Activated T-cell treated with anti-CD3 and anti-CD28 coated beads, Interleukin-2, amount 50 U/mL, for 1 hour (primary cell): ENCODE measurements around the gene PDE3A.
"Not testable (repeated sequence)": the region's sequence is repeated elsewhere in the genome, so short reads cannot be mapped to it uniquely, and the experiment has no call there.

Experiments used
- DNase-seq: peaks from one replicate; pipeline ENCODE4 v3.0.0-alpha.2; 2020

Gene PDE3A

GRCh38 chr12:20368114-20368650 is at the start of gene PDE3A:
Gene PDE3A, plus strand, starts transcription at chr12:20368537. Its CDS starts 748 bp downstream, at chr12:20369285.
- no peak for DNase-seq

- no peak for DNase-seq
Observed at GRCh38 chr12:20319366-20319765, 49.0 kb upstream of the PDE3A start.

GRCh38 chr12:20320552-20320951 is 47.8 kb upstream of the PDE3A start:
- DNase-seq: no peak

GRCh38 chr12:20330826-20331505 is 37.4 kb upstream of the PDE3A start:
- DNase-seq: not testable (repeated sequence)

GRCh38 chr12:20339060-20339459 is 29.3 kb upstream of the PDE3A start:
- DNase-seq: no peak

GRCh38 chr12:20342111-20342510 is 26.2 kb upstream of the PDE3A start:
- no peak for DNase-seq

- no peak for DNase-seq
Observed at GRCh38 chr12:20345866-20346265, 22.5 kb upstream of the PDE3A start.

- no peak for DNase-seq
Observed at GRCh38 chr12:20350026-20350425, 18.3 kb upstream of the PDE3A start.

- DNase-seq: no peak
Observed at GRCh38 chr12:20350495-20350894, 17.8 kb upstream of the PDE3A start.

- DNase-seq: no peak
Observed at GRCh38 chr12:20351406-20351805, 16.9 kb upstream of the PDE3A start.

GRCh38 chr12:20356048-20356447 is 12.3 kb upstream of the PDE3A start:
- no peak for DNase-seq

GRCh38 chr12:20360407-20360806 is 7.9 kb upstream of the PDE3A start:
- no peak for DNase-seq

- no peak for DNase-seq
Observed at GRCh38 chr12:20361416-20361815, 6.9 kb upstream of the PDE3A start.

- DNase-seq: no peak
Observed at GRCh38 chr12:20364501-20364900, 3.8 kb upstream of the PDE3A start.

GRCh38 chr12:20366776-20367409 is 1.4 kb upstream of the PDE3A start:
- no peak for DNase-seq

GRCh38 chr12:20367583-20368113 is 689 bp upstream of the PDE3A start:
- no peak for DNase-seq

GRCh38 chr12:20368651-20369304 is 441 bp downstream of the PDE3A start:
- DNase-seq: no peak

GRCh38 chr12:20369305-20370013 is 1.1 kb downstream of the PDE3A start:
- DNase-seq: no peak

- no peak for DNase-seq
Observed at GRCh38 chr12:20370014-20370386, 1.7 kb downstream of the PDE3A start.

- no peak for DNase-seq
Observed at GRCh38 chr12:20370866-20371519, 2.7 kb downstream of the PDE3A start.

- DNase-seq: no peak
Observed at GRCh38 chr12:20372326-20373096, 4.2 kb downstream of the PDE3A start.

- DNase-seq: no peak
Observed at GRCh38 chr12:20374795-20375194, 6.5 kb downstream of the PDE3A start.
